CD14-positive monocyte (primary cell): Measurements from ENCODE around the gene SC5D. TPM values are rescaled to one million over a fixed set of nuclear protein-coding genes. Genes with fewer than 3 reads are reported as not detected.

ENCODE experiments used
- DNase-seq, 3 donors: peaks; one replicate each; pipeline ENCODE4 v3.0.0-alpha.2; 2011 to 2022
- H2AFZ ChIP-seq: 2 replicates; pipeline ENCODE4 v1.6.0; 2012; ENCODE audit warnings: mild to moderate bottlenecking, low read depth, low read length, inconsistent platforms; ENCODE audit not compliant: insufficient read depth, poor library complexity, severe bottlenecking
- H3K27ac ChIP-seq, 2 donors: 1 replicate in 1 of 2; 2 replicates in 1 of 2; pipeline ENCODE4 v1.5.1; 2012 to 2013; ENCODE audit warnings: low read length in 2 of 2, control low read depth in 1 of 2, inconsistent platforms in 1 of 2, low read depth in 1 of 2, mild to moderate bottlenecking in 1 of 2
- H3K27me3 ChIP-seq, 2 donors: one replicate each; pipeline versions ENCODE4 v1.6.0 to v1.6.1; 2011 to 2013; ENCODE audit warnings: low read length in 2 of 2; ENCODE audit not compliant: control insufficient read depth in 2 of 2, insufficient read depth in 2 of 2
- H3K36me3 ChIP-seq, 2 donors: replicated peaks in 1 of 2; 1 replicate in 1 of 2; 2 replicates in 1 of 2; pipeline versions ENCODE4 v1.5.1 to v1.6.1; 2012 to 2013; ENCODE audit warnings: low read length in 2 of 2, control low read depth in 1 of 2, inconsistent platforms in 1 of 2, mild to moderate bottlenecking in 1 of 2; ENCODE audit not compliant: insufficient read depth in 2 of 2, control insufficient read depth in 1 of 2
- H3K4me1 ChIP-seq, 2 donors: 1 replicate in 1 of 2; 2 replicates in 1 of 2; pipeline versions ENCODE4 v1.5.1 to v1.6.1; 2012 to 2013; ENCODE audit warnings: low read length in 2 of 2, control low read depth in 1 of 2, inconsistent platforms in 1 of 2, mild to moderate bottlenecking in 1 of 2, moderate library complexity in 1 of 2; ENCODE audit not compliant: insufficient read depth in 2 of 2, control insufficient read depth in 1 of 2
- H3K4me2 ChIP-seq: replicated peaks from 2 replicates; pipeline ENCODE3; 2012; ENCODE audit warnings: low read length, moderate library complexity, mild to moderate bottlenecking; ENCODE audit not compliant: poor library complexity, severe bottlenecking; ENCODE audit errors: extremely low read depth
- H3K4me3 ChIP-seq, 3 experiments: fragments of 200-600 bp in 1 of 3; sonication (generic) in 1 of 3; replicated peaks in 1 of 3; 1 replicate in 2 of 3; 2 replicates in 1 of 3; pipeline ENCODE4 v1.5.1; 2011 to 2013; ENCODE audit warnings: low read length in 3 of 3, mild to moderate bottlenecking in 3 of 3, control low read depth in 2 of 3, low read depth in 2 of 3, inconsistent platforms in 1 of 3, moderate library complexity in 1 of 3
- H3K79me2 ChIP-seq: 2 replicates; pipeline ENCODE4 v1.6.0; 2012; ENCODE audit warnings: mild to moderate bottlenecking, control low read depth, inconsistent platforms, low read length, moderate library complexity; ENCODE audit not compliant: insufficient read depth
- H3K9ac ChIP-seq: 2 replicates; pipeline ENCODE4 v1.6.0; 2017; ENCODE audit warnings: low read length, mild to moderate bottlenecking; ENCODE audit not compliant: insufficient read depth, poor library complexity, severe bottlenecking
- H3K9me3 ChIP-seq, 2 donors: replicated peaks in 1 of 2; 1 replicate in 1 of 2; 2 replicates in 1 of 2; pipeline versions ENCODE4 v1.5.1 to v1.6.1; 2012 to 2013; ENCODE audit warnings: low read length in 2 of 2, control low read depth in 1 of 2; ENCODE audit not compliant: control insufficient read depth in 1 of 2, insufficient read depth in 1 of 2
- H4K20me1 ChIP-seq: 2 replicates; pipeline ENCODE4 v1.6.0; 2012; ENCODE audit warnings: mild to moderate bottlenecking, low read length, control low read depth, moderate library complexity; ENCODE audit not compliant: insufficient read depth
- H3K27ac Mint-ChIP-seq, 7 donors: one replicate each; pipeline ENCODE4 v1.8.0; 2020; ENCODE audit warnings: mild to moderate bottlenecking in 7 of 7, mixed read lengths in 7 of 7, moderate library complexity in 6 of 7, inconsistent platforms in 2 of 7
- H3K27me3 Mint-ChIP-seq, 3 donors: one replicate each; pipeline ENCODE4 v1.8.0; 2021 to 2022; ENCODE audit warnings: low read depth in 3 of 3, mild to moderate bottlenecking in 3 of 3, mixed read lengths in 3 of 3, moderate library complexity in 3 of 3, inconsistent platforms in 1 of 3
- H3K36me3 Mint-ChIP-seq, 2 donors: one replicate each; pipeline ENCODE4 v1.8.0; 2020; ENCODE audit warnings: mixed read lengths in 2 of 2, inconsistent platforms in 1 of 2, mild to moderate bottlenecking in 1 of 2
- H3K4me1 Mint-ChIP-seq: one replicate; pipeline ENCODE4 v1.8.0; 2020; ENCODE audit warnings: mild to moderate bottlenecking, mixed read lengths
- H3K4me3 Mint-ChIP-seq, 2 donors: one replicate each; pipeline ENCODE4 v1.8.0; 2020; ENCODE audit warnings: mild to moderate bottlenecking in 2 of 2, mixed read lengths in 2 of 2, moderate library complexity in 1 of 2
- H3K9me3 Mint-ChIP-seq, 7 donors: one replicate each; pipeline ENCODE4 v1.8.0; 2020 to 2022; ENCODE audit warnings: mixed read lengths in 7 of 7, mild to moderate bottlenecking in 6 of 7, moderate library complexity in 6 of 7, inconsistent platforms in 2 of 7
- WGBS: methylation state at CpG from one replicate; pipeline ENCODE4 v1.1.5; 2013; ENCODE audit warnings: missing lambda C conversion rate; ENCODE audit not compliant: insufficient coverage; 5-methylcytosine and 5-hydroxymethylcytosine counted together
- intact Hi-C, 2 donors: fragments of 100-400 bp; cut with micrococcal nuclease; formaldehyde crosslinking; loops; one replicate each; pipeline versions ENCODE4 v1.15.0 to v1.15.1; 2023
- polyA plus RNA-seq, 3 donors: library from polyadenylated mRNA; depleted of rRNA in 1 of 3; unstranded in 2 of 3; stranded (reverse) in 1 of 3; fragments of 300-500 nt in 2 of 3; fragments of >200 nt in 1 of 3; fragmentation: Illumina TruSeq in 2 of 3; gene quantifications; 1 replicate in 2 of 3; 2 replicates in 1 of 3; pipeline ENCODE4 v1.2.3, GENCODE V29; 2012 to 2021
- TF ChIP-seq, protein P1 (sequence below): fragments of 200-600 bp; IDR thresholded peaks from one replicate; pipeline ENCODE4 v1.8.0; 2022; ENCODE audit warnings: antibody characterized with exemption, mild to moderate bottlenecking

The SC5D gene
- polyA plus RNA-seq, 3 donors, result 6.4 to 8.3 (median 8.3) TPM

DNA sequence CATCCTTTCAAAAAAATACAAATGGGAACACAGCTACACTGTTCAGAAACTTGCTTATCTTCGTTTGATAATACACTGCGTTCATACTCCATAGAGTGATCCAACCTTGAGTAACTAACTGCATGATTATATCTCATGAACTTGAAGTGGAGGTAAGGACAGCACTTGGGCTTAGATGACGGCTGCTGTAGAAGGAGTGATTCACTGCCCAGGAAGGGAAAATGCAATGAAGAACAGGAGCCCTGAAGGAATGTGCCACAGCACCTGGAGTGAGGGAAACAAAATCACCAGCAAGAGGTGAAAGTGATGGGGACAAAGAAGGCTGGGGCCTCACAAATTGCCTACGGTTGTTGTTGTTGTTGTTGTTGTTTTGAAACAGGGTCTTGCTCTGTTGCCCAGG is 44.1 kb upstream of the SC5D start:
- Mint-ChIP-seq H3K4me3 (no peak overlapping the region), H3K27me3 (peaks cover 0 to 2% (median 2%) of the 10 kb centered on the region in 3 donors), H3K27ac (peak overlapping the region in 1 of 7 donors; percentile 87), H3K4me1 (peaks cover 2% of the 10 kb centered on the region), H3K36me3 (no peaks in the 10 kb centered on the region), H3K9me3 (peaks cover 4 to 7% (median 6%) of the 10 kb centered on the region in 7 donors)
- no peak overlapping the region for H2AFZ ChIP-seq
- no peaks in the 10 kb centered on the region for H4K20me1 ChIP-seq
- no peak overlapping the region for H3K4me3 ChIP-seq
- no peak overlapping the region for H3K4me2 ChIP-seq
- H3K79me2 ChIP-seq, result no peaks in the 10 kb centered on the region
- no peaks in the 10 kb centered on the region for H3K4me1 ChIP-seq
- intact Hi-C loops, result loop anchor here in 1 of 2 donors (5.0 kb wide), 1 partner anchor 344 kb away; no protein-coding TSS in a partner anchor
- H3K9ac ChIP-seq, result no peak overlapping the region
- TF ChIP-seq, protein P1, sequence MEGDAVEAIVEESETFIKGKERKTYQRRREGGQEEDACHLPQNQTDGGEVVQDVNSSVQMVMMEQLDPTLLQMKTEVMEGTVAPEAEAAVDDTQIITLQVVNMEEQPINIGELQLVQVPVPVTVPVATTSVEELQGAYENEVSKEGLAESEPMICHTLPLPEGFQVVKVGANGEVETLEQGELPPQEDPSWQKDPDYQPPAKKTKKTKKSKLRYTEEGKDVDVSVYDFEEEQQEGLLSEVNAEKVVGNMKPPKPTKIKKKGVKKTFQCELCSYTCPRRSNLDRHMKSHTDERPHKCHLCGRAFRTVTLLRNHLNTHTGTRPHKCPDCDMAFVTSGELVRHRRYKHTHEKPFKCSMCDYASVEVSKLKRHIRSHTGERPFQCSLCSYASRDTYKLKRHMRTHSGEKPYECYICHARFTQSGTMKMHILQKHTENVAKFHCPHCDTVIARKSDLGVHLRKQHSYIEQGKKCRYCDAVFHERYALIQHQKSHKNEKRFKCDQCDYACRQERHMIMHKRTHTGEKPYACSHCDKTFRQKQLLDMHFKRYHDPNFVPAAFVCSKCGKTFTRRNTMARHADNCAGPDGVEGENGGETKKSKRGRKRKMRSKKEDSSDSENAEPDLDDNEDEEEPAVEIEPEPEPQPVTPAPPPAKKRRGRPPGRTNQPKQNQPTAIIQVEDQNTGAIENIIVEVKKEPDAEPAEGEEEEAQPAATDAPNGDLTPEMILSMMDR, result no peak
- DNase-seq, result no peak
- WGBS, result 96% methylated on average over 2 of the region's 4 CpGs
- H3K27ac ChIP-seq, result no peak overlapping the region
- no peaks in the 10 kb centered on the region for H3K36me3 ChIP-seq
- no peaks in the 10 kb centered on the region for H3K27me3 ChIP-seq
- H3K9me3 ChIP-seq, result peaks cover 5 to 7% of the 10 kb centered on the region in 2 donors

DNA sequence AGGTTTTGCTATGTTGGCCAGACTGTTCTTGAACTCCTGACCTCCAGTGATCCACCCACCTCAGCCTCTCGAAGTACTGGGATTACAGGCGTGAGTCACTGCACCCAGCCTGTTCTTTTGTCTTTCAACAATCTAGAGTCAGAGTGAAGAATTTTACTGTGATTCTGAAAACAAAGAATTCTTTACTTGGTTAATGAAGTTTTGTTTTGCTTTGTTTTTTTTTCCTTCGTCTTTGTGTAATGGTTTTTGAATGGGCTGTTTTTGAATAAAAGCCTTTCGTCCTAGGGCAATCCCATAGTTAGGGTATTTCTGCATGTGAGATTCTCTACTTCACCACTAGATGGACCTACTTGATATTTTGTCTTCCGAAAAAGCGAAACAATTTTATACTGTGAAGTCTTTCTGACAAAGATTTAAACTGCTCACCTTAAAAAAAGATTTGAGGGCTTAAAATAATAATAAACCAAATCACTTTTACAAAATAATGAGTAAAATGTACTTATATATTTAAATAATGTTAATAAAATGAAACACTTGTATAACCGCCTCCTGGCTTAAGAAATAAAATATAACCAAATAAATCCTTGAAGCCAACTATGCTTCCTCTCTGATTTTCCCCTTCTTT is 43.4 kb upstream of the SC5D start:
- H3K36me3 ChIP-seq, result no peaks in the 10 kb centered on the region
- Mint-ChIP-seq H3K9me3 (peaks cover 4 to 13% (median 10%) of the 10 kb centered on the region in 7 donors), H3K27ac (no peak overlapping the region), H3K27me3 (peaks cover 0 to 3% (median 2%) of the 10 kb centered on the region in 3 donors), H3K36me3 (no peaks in the 10 kb centered on the region), H3K4me3 (no peak overlapping the region), H3K4me1 (peaks cover 2% of the 10 kb centered on the region)
- no peaks in the 10 kb centered on the region for H3K27me3 ChIP-seq
- no peaks in the 10 kb centered on the region for H3K4me1 ChIP-seq
- peak in 2 of 3 donors; percentile 21 to 36 for DNase-seq
- no peak overlapping the region for H3K4me2 ChIP-seq
- TF ChIP-seq, protein P1, result peak; percentile 80
- intact Hi-C loops, result loop anchor here in 1 of 2 donors (5.0 kb wide), 1 partner anchor 343 kb away; no protein-coding TSS in a partner anchor
- peaks cover 7 to 10% of the 10 kb centered on the region in 2 donors for H3K9me3 ChIP-seq
- no peak overlapping the region for H3K4me3 ChIP-seq
- WGBS, result no CpG with 5 or more reads among the region's 7 CpGs
- H3K9ac ChIP-seq, result no peak overlapping the region
- no peaks in the 10 kb centered on the region for H4K20me1 ChIP-seq
- H3K27ac ChIP-seq, result no peak overlapping the region
- no peak overlapping the region for H2AFZ ChIP-seq
- no peaks in the 10 kb centered on the region for H3K79me2 ChIP-seq
